ENCODE measurements around the gene ABI2.

DNA sequence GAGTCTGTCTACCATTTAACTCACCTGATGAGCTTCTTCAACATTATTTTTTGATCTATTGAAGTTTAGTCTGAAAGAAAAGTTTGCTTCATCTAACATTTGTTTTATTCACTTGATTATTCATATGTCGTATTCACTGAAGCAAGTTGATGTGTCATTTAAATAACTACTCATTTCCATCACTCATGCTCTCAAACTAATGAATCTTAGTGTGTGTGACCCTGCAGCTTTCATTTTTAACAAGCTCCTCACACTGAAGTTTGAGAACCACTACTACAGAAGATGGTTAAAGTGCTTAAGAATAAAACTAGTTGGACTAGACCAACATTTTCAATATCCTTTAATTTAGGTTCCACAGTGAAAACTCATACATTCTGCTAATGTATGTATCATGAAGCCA, 1.8 kb upstream of the ABI2 start:
- TF ChIP-seq, protein P1, sequence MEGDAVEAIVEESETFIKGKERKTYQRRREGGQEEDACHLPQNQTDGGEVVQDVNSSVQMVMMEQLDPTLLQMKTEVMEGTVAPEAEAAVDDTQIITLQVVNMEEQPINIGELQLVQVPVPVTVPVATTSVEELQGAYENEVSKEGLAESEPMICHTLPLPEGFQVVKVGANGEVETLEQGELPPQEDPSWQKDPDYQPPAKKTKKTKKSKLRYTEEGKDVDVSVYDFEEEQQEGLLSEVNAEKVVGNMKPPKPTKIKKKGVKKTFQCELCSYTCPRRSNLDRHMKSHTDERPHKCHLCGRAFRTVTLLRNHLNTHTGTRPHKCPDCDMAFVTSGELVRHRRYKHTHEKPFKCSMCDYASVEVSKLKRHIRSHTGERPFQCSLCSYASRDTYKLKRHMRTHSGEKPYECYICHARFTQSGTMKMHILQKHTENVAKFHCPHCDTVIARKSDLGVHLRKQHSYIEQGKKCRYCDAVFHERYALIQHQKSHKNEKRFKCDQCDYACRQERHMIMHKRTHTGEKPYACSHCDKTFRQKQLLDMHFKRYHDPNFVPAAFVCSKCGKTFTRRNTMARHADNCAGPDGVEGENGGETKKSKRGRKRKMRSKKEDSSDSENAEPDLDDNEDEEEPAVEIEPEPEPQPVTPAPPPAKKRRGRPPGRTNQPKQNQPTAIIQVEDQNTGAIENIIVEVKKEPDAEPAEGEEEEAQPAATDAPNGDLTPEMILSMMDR (IDR thresholded peaks at IDR 0.05), result no peak
- TF ChIP-seq POLR2AphosphoS5 (IDR thresholded peaks at IDR 0.05), result no peak
- no peak for TF ChIP-seq POLR2A (IDR thresholded peaks at IDR 0.05)
- no peak for TF ChIP-seq EP300 (IDR thresholded peaks at IDR 0.05)

All from upper lobe of left lung (tissue), 4 donors.